Chondrocyte (in vitro differentiated cells): ENCODE results near the gene KCNA2. TPM values are rescaled to one million over a fixed set of nuclear protein-coding genes. Genes with fewer than 3 reads are reported as not detected.

Source experiments
- DNase-seq: peaks from one replicate; pipeline ENCODE4 v3.0.0; 2021; ENCODE audit warnings: mixed read lengths, low spot score
- H3K27ac Mint-ChIP-seq: one replicate; pipeline ENCODE4 v1.8.0; 2021; ENCODE audit warnings: mild to moderate bottlenecking, moderate library complexity, mixed read lengths; ENCODE audit not compliant: unreplicated experiment
- H3K27me3 Mint-ChIP-seq: 2 replicates; pipeline ENCODE4 v1.8.0; 2021; ENCODE audit warnings: low read depth, mixed read lengths
- H3K36me3 Mint-ChIP-seq: 2 replicates; pipeline ENCODE4 v1.8.0; 2021; ENCODE audit warnings: low read depth, mixed read lengths
- H3K4me1 Mint-ChIP-seq: 2 replicates; pipeline ENCODE4 v1.8.0; 2021; ENCODE audit warnings: low read depth, mild to moderate bottlenecking, mixed read lengths
- H3K4me3 Mint-ChIP-seq: one replicate; pipeline ENCODE4 v1.8.0; 2021; ENCODE audit warnings: mild to moderate bottlenecking, moderate library complexity, mixed read lengths; ENCODE audit not compliant: unreplicated experiment
- H3K9me3 Mint-ChIP-seq: 2 replicates; pipeline ENCODE4 v1.8.0; 2021; ENCODE audit warnings: low read depth, mixed read lengths
- total RNA-seq: library from RNA; stranded (reverse); gene quantifications from 3 replicates; pipeline ENCODE4 v1.2.1, GENCODE V29; 2021
- TF ChIP-seq, protein P1 (sequence below): fragments of 200-600 bp; sonication (generic); IDR thresholded peaks from 2 replicates; pipeline ENCODE4 v1.5.0; 2021; ENCODE audit warnings: antibody characterized with exemption, mild to moderate bottlenecking, moderate library complexity

The KCNA2 gene
- total RNA-seq, 1 donor from 2014 or later: 0.17 TPM

DNA sequence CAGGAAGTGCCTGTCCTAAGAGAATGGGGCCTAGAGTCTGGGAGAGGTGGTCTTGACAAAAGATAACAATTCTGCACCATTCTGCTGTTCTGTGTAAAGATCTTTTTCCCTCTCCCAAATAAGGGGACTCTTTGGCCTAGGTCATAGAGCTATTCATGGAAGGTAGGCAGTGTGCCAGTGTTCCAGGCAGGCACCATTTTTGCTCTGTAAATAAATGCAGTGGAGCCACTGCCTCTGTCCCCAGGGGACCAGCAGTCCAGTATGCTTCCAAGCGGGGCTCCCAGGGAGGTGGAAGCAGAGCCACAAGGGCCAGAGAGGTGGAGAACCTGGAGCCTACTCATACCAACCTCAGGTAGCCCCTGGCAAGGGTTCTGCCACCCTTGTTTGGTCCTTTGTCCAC is 25.9 kb downstream of the KCNA2 start:
- H3K27ac Mint-ChIP-seq: no peak overlapping the region
- no peaks in the 10 kb centered on the region for H3K36me3 Mint-ChIP-seq
- H3K27me3 Mint-ChIP-seq: peaks cover 2% of the 10 kb centered on the region
- H3K4me3 Mint-ChIP-seq: no peak overlapping the region
- H3K9me3 Mint-ChIP-seq: peaks cover 4% of the 10 kb centered on the region
- no peak for DNase-seq
- TF ChIP-seq, protein P1, sequence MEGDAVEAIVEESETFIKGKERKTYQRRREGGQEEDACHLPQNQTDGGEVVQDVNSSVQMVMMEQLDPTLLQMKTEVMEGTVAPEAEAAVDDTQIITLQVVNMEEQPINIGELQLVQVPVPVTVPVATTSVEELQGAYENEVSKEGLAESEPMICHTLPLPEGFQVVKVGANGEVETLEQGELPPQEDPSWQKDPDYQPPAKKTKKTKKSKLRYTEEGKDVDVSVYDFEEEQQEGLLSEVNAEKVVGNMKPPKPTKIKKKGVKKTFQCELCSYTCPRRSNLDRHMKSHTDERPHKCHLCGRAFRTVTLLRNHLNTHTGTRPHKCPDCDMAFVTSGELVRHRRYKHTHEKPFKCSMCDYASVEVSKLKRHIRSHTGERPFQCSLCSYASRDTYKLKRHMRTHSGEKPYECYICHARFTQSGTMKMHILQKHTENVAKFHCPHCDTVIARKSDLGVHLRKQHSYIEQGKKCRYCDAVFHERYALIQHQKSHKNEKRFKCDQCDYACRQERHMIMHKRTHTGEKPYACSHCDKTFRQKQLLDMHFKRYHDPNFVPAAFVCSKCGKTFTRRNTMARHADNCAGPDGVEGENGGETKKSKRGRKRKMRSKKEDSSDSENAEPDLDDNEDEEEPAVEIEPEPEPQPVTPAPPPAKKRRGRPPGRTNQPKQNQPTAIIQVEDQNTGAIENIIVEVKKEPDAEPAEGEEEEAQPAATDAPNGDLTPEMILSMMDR: no peak
- no peaks in the 10 kb centered on the region for H3K4me1 Mint-ChIP-seq

DNA sequence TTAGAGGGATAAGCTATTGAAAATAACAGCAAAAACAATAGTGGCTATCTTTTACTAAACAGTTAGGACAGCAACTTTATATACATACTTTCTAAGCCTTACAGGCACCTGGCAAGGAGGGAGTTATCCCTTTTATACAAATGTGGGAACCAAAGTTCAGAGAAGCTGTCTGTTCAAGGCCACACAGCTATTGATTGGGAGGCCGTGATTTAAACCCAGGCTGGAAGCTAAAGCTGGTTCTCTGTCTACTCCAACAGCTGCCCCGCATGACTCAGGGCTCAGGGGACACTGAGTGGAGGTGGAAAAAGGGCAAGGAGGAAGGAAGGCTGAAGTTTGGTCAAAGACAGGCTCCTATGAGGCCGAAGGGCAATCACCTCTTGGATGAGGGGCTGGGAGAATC is 26.7 kb downstream of the KCNA2 start:
- Mint-ChIP-seq H3K27me3 (peaks cover 2% of the 10 kb centered on the region), H3K4me1 (no peaks in the 10 kb centered on the region), H3K4me3 (no peak overlapping the region), H3K36me3 (no peaks in the 10 kb centered on the region), H3K27ac (no peak overlapping the region), H3K9me3 (peaks cover 4% of the 10 kb centered on the region)
- DNase-seq: no peak
- TF ChIP-seq, protein P1: no peak

DNA sequence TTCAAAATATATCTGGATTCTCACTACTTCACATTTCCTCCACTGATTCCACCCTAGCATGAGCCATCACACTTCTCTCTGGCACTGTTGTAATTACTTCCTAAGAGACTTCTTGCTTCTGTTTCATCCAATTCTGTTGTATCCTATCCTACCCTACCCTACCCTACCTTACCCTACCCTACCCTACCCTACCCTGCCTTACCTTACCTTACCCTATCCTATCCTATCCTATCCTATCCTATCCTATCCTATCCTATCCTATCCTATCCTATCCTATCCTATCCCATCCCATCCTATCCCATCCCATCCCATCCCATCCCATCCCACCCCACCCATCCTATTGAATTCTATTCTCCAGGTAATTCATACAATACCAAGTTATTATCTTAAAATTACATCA is 29.7 kb downstream of the KCNA2 start:
- DNase-seq: no peak
- H3K4me1 Mint-ChIP-seq: no peaks in the 10 kb centered on the region
- no peak overlapping the region for H3K27ac Mint-ChIP-seq
- H3K4me3 Mint-ChIP-seq: no peak overlapping the region
- no peaks in the 10 kb centered on the region for H3K36me3 Mint-ChIP-seq
- H3K27me3 Mint-ChIP-seq: peaks cover 2% of the 10 kb centered on the region
- TF ChIP-seq, protein P1: no peak
- H3K9me3 Mint-ChIP-seq: peaks cover 4% of the 10 kb centered on the region

DNA sequence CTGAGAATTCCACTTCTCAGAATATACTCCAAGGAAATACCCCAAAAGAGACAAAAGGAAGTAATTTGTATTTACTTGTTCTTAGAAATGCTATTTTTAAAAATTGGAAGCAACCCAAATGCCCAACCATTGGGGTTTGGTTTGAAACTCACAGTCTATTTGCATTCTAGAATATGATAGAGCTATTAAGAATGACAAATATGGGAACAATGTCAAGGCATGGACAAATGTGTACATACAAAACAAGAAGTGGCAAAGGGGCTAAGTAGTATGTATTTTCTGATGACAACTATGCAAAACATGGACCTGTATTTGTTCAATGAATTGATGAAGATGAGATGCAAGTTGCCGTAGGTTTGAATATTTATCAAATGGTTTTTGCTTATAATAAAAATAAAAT is 32.8 kb downstream of the KCNA2 start:
- H3K4me3 Mint-ChIP-seq: no peak overlapping the region
- no peak overlapping the region for H3K27ac Mint-ChIP-seq
- peaks cover 8% of the 10 kb centered on the region for H3K27me3 Mint-ChIP-seq
- TF ChIP-seq, protein P1: no peak
- no peaks in the 10 kb centered on the region for H3K9me3 Mint-ChIP-seq
- no peak for DNase-seq
- no peaks in the 10 kb centered on the region for H3K4me1 Mint-ChIP-seq
- H3K36me3 Mint-ChIP-seq: no peaks in the 10 kb centered on the region

DNA sequence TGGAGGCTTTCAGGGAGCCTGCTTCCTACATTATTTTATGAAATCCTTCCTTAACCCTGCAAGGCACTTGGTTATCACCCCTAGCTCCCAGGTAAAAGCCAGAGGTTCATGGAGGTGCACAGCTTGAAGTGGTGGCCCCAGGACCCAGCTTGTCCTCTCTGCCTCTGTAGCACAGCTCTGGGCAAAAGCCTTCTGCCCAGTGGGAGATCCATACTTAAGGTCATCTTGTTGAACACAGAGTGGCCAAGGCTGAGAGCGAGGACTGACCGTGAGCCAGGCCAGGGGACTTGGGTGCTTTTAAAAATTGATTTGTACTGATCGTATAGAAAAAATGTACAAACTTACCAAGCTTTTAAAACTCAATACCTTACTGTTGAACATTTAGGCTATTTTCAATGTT is 33.4 kb downstream of the KCNA2 start:
- Mint-ChIP-seq H3K4me1 (no peaks in the 10 kb centered on the region), H3K27me3 (peaks cover 10% of the 10 kb centered on the region), H3K9me3 (no peaks in the 10 kb centered on the region), H3K4me3 (no peak overlapping the region), H3K27ac (no peak overlapping the region), H3K36me3 (no peaks in the 10 kb centered on the region)
- DNase-seq: no peak
- TF ChIP-seq, protein P1: no peak
